Activated CD4-positive, CD25-positive, alpha-beta regulatory T cell (primary cell): Measurements from ENCODE around the gene INO80E.

Source experiments
- DNase-seq, 4 experiments: peaks; one replicate each; lab custom pipeline; 2025; lab: John Stamatoyannopoulos, UW

Gene INO80E

GRCh38 chr16:29975811-29976511, 20.1 kb upstream of the INO80E start:
- DNase-seq: no peak

GRCh38 chr16:29977063-29977825, 18.8 kb upstream of the INO80E start:
- DNase-seq: no peak

GRCh38 chr16:29978081-29978480, 18.0 kb upstream of the INO80E start:
- no peak for DNase-seq

GRCh38 chr16:29978564-29979270, 17.3 kb upstream of the INO80E start:
- no peak for DNase-seq

- DNase-seq: no peak
These were observed 13.3 kb upstream of the INO80E start for GRCh38 chr16:29982560-29983419.

- DNase-seq: no peak
These were observed 12.5 kb upstream of the INO80E start for GRCh38 chr16:29983420-29984136.

GRCh38 chr16:29984137-29984763, 11.8 kb upstream of the INO80E start:
- no peak for DNase-seq

- no peak for DNase-seq
These were observed 11.3 kb upstream of the INO80E start for GRCh38 chr16:29984764-29985147.

- no peak for DNase-seq
These were observed 10.7 kb upstream of the INO80E start for GRCh38 chr16:29985271-29985811.

GRCh38 chr16:29986231-29986630, 9.8 kb upstream of the INO80E start:
- no peak for DNase-seq

GRCh38 chr16:29986931-29987330, 9.1 kb upstream of the INO80E start:
- DNase-seq: no peak

- no peak for DNase-seq
These were observed 8.5 kb upstream of the INO80E start for GRCh38 chr16:29987371-29988085.

GRCh38 chr16:29988346-29989075, 7.5 kb upstream of the INO80E start:
- DNase-seq: no peak

GRCh38 chr16:29989111-29989858, 6.8 kb upstream of the INO80E start:
- DNase-seq: no peak

- DNase-seq: no peak
These were observed 6.0 kb upstream of the INO80E start for GRCh38 chr16:29990034-29990433.

GRCh38 chr16:29990883-29991570, 5.0 kb upstream of the INO80E start:
- no peak for DNase-seq

- no peak for DNase-seq
These were observed 4.5 kb upstream of the INO80E start for GRCh38 chr16:29991571-29991904.
